Activated T-helper 1 cell treated with Interleukin-2 at 50 U/mL for 16 hours (primary cell): ENCODE data around the gene FAM169A.
"Not testable (repeated sequence)": the region's sequence is repeated elsewhere in the genome, so short reads cannot be mapped to it uniquely, and the experiment has no call there.

Experiments used
- DNase-seq: peaks from one replicate; pipeline ENCODE4 v3.0.0-alpha.2; 2020; ENCODE audit warnings: low read depth

The FAM169A gene

GRCh38 chr5:74801197-74801596 lies 65.0 kb downstream of the FAM169A start:
- no peak for DNase-seq

GRCh38 chr5:74798977-74799911 lies 66.9 kb downstream of the FAM169A start:
- DNase-seq = no peak

- not testable (repeated sequence) for DNase-seq
These were observed 74.5 kb downstream of the FAM169A start for GRCh38 chr5:74791669-74792068.

- DNase-seq = no peak
These were observed 78.8 kb downstream of the FAM169A start for GRCh38 chr5:74787424-74787823.

GRCh38 chr5:74786851-74787250 lies 79.3 kb downstream of the FAM169A start:
- DNase-seq = no peak

GRCh38 chr5:74778609-74779008 lies 87.6 kb downstream of the FAM169A start:
- no peak for DNase-seq

- DNase-seq = no peak
These were observed 93.8 kb downstream of the FAM169A start for GRCh38 chr5:74772359-74772758.

GRCh38 chr5:74767579-74767913 lies 98.6 kb downstream of the FAM169A start:
- no peak for DNase-seq

GRCh38 chr5:74766849-74767578 lies 99.2 kb downstream of the FAM169A start, which contains the start of the genes GFM2 and NSA2:
Gene GFM2 (minus strand): TSS chr5:74767117. CDS start chr5:74763742, 3,375 bp downstream.
Gene NSA2 (plus strand): TSS chr5:74767249. CDS start chr5:74767361, 112 bp downstream.
- peak; percentile 88 for DNase-seq

- no peak for DNase-seq
These were observed 99.8 kb downstream of the FAM169A start for GRCh38 chr5:74766418-74766848.

- DNase-seq = no peak
These were observed 100.3 kb downstream of the FAM169A start for GRCh38 chr5:74765929-74766328.

- DNase-seq = no peak
These were observed 101.0 kb downstream of the FAM169A start for GRCh38 chr5:74765201-74765600.

- no peak for DNase-seq
These were observed 102.7 kb downstream of the FAM169A start for GRCh38 chr5:74763504-74763903.

- DNase-seq = no peak
These were observed 103.6 kb downstream of the FAM169A start for GRCh38 chr5:74762599-74762998.

- no peak for DNase-seq
These were observed 104.9 kb downstream of the FAM169A start for GRCh38 chr5:74761241-74761640.

GRCh38 chr5:74748742-74749141 lies 117.4 kb downstream of the FAM169A start:
- not testable (repeated sequence) for DNase-seq

GRCh38 chr5:74738406-74738805 lies 127.8 kb downstream of the FAM169A start:
- DNase-seq = no peak

- no peak for DNase-seq
These were observed 129.4 kb downstream of the FAM169A start for GRCh38 chr5:74736759-74737158.
